HG03521 (cell line): ENCODE measurements around the gene TNNI3K.

Experiments used
- ATAC-seq: cut with Tn5 transposase; IDR thresholded peaks from one replicate; pipeline ENCODE4 v1.9.1; 2021; ENCODE audit warnings: mild to moderate bottlenecking, moderate library complexity; ENCODE audit not compliant: unreplicated experiment

TNNI3K gene

DNA sequence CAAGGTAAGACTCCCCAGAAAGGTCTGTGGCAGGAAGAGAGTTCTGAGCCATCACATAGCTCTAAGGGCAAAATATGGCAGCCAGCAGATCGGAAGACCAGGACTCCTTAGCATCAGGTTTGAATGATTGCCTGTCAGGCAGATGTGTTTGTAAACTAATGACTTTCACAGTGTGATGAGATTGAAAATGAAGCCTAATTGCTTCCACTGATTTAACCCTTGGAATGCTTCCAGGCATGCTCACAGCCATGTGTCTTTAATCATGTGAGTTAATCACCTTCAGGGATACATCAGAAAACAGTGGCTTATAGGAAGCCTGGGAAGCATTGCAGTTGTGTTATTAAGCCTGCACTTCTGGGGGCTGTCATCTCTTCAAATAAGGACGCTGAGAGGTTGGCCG is 194.4 kb downstream of the TNNI3K start:
- no peak for ATAC-seq

DNA sequence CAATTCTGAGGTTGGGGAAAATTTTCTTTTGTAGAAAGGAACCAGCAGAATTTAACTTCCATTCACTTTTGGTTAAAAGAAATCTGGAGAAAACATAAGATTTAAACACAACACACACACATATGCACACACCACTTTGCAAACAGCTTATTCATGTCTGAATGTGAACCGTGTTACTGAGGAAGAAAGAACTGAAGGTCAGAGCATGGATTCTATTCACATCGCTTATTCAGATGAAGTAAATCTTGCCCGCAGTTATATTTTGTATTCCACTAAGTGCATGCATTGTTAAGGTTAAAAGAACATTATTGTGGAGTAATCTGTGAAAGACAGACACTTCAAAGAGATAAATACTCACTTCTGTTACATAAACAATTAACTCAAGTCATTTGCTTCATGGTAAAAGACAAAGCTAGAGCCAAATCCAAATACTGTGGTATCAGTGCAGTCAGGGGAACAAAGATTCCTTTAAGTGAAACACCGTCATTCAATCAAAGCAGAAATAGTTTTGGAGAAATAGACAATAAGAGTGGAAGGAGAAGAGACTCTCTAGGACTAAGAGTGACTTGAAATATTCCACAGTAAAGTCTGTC is 195.3 kb downstream of the TNNI3K start:
- no peak for ATAC-seq

GRCh38 chr1:74431531-74431930 is 196.3 kb downstream of the TNNI3K start:
- ATAC-seq: no peak

- ATAC-seq: no peak
These were observed 197.1 kb downstream of the TNNI3K start for GRCh38 chr1:74432325-74432724.

GRCh38 chr1:74434321-74434720 is 199.1 kb downstream of the TNNI3K start:
- ATAC-seq: no peak

DNA sequence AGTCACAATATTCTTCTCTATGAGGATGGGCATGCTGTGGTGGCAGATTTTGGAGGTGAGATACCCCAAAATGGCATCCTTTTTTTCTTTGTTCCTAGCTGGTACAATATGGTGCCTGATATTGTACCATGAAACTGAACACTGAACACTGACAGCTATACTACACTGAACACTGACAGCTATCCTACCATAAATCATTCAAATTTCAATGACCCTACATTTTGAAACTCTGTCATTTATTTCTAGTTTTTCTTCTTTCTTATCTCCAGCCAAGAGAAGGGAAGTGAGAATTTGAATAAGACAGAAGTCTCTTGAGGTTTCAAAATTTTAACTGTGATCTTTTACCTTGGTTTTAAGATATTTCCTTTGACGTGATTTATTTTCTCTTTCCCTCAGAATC is 200.9 kb downstream of the TNNI3K start:
- no peak for ATAC-seq

DNA sequence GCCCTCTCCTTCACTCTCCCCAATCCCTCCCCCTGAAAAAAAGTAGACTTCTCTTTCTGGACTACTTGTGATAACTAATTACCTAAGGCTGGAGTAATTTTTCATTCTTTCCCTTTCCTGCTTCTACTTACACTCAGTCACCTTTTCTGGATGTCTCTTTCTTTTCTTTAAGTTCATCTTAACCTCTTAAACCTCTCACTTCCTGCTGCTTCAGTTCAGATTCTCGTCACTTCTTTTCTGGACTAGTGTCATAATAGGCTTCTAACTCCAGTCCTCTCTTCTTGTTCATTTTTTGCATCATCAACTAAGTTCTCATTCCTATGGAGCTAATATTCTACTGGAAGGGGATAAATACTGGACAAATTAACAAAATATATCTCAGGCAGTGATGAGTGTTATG is 201.8 kb downstream of the TNNI3K start:
- ATAC-seq: no peak

- no peak for ATAC-seq
These were observed 216.8 kb downstream of the TNNI3K start for GRCh38 chr1:74452035-74452434.

DNA sequence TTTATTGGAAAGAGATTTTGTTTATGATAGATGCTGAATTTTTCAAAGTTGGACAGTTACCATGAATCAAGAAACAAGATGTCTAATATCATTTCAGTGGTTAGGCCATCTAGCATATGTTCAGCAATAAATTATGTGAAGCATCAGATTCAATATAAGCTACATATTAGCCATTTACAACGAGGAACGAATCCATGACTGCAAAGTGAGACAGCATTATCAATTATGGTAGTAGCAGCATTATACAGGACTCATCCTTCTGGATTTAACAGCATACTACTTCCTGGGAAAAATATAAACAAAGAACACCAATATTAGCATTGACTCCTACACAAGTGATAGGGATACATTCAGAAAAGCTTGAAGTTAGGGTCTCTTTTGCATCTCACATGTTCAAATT is 218.1 kb downstream of the TNNI3K start:
- no peak for ATAC-seq

DNA sequence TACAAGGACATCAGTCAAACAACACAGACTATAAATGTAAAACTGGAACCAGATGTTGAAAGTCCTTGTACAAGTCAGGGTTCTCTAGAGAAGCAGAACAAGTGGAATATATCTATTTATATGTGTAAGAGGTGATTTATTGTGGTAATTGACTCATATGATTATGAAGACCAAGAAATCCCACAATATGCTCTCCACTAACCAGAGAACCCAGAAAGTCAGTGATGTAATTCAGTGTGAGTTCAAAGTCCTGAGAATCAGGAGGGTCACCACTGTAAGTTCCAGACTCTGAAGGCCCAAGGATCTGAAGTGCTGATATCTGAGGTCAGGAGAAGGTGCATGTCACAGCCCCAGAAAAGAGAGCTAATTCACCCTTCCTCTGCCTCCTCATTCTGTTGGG is 220.2 kb downstream of the TNNI3K start:
- no peak for ATAC-seq

DNA sequence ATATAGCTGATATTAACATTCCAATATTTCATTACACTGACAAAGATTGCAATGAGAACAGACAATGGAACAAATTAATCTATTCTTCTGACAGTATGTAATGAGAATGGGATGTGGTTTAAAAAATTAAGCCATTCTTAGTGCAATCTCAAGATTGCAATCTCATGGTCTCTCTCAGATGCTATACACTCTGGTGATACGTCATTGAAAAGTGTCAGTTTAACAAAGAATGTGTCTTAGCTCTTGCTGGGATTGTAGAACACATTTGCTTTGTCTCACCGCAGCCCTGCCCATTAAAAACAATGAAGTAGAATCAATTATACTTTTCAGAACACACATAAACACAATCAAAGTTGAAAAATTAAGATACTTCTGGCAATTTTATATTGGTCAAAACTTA is 222.1 kb downstream of the TNNI3K start:
- no peak for ATAC-seq

- ATAC-seq: peak; percentile 61
These were observed 228.3 kb downstream of the TNNI3K start for GRCh38 chr1:74463333-74463988.

DNA sequence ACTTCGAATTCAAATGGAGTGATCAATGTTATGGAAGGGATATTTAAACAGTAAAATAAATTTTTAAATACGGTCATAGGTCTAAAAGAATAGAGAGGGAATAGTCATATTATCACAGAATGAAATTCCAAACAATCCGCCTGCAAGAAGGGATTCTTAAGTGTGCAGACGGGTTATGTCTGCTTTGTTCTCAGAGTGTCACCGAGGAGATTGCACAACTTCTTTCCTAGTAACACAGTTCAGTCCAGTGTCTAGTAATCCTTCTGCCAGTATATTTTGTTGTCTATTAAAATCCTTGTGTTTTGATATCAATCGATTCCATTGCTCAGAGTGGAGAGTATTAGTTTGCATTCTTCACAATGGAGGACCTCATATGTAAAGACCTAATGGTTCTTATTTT is 228.8 kb downstream of the TNNI3K start:
- no peak for ATAC-seq

GRCh38 chr1:74465193-74465681 is 230.1 kb downstream of the TNNI3K start:
- no peak for ATAC-seq

DNA sequence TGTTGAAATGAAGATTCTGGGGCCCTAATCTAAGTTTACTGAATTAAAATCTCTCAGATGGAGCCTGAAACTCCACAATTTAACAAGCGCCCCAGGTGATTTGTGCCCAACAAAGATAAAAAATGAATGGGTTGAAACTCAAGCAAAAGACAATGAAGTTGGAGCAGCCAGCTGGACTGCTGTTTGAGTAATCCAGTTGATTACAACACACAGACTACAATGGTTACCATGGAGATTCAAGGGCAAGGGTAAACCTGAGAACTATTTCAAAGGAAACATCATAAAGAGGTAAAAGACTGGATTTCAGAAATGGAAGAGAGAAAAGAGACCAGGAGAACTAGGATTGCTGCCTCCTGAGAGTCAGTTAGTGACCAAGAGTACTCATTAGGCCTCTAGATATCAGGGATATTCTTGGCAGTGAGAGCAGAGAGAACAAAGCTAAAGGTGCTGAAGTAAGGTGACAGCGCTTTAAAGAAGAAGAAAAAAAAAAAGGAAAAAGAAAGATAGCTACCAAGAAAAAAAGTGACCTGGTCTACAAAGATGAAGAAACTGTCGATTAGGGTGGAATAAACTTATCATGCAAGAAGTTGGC is 232.7 kb downstream of the TNNI3K start:
- ATAC-seq: no peak

DNA sequence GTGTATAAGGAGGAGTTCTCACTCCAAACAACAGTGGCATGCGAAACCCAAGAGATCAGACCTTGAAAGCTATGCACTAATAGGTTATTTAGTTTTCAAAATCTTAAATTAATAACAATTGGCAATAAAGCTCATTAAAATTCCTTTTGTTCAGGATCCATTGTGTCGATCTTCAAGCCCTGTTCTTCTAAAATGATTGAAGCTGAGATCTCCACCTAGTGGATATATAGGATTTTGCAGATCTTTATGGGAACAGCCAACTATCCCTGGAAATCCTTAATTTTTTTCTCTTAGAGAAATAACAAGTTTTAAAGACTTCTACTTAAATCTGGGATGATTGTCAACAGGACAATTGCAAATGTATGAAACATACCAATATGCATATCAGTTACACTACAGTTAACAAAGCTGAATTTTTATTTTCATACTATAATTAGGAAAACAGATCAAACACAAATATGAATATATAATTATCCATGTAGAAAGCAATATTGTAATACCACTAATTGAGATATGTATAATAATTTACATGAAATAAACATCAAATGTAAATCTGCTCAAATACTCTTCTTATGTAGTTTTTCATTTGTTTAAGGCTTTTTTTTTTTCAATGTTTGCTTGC is 233.9 kb downstream of the TNNI3K start:
- no peak for ATAC-seq

GRCh38 chr1:74470251-74470650 is 235.1 kb downstream of the TNNI3K start:
- ATAC-seq: no peak

GRCh38 chr1:74470936-74471335 is 235.7 kb downstream of the TNNI3K start:
- no peak for ATAC-seq

DNA sequence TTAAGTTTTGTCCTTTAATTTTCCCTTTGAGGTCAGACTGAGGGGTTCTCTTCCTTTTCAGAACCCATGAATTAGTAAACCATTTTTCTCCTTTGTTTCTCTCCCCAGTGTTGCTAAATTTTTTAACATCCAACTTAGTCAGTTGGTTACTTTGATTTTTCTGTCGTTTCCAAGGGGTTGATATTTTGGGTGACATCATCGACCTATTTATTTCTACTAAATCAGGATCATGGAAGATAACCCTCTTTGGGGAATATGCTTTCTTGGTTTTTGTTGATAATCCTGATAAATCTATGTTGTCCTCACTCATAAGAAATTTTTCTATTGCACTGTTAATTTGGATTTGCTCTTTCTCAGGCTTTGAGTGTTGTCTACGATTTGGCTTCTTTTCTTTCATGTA is 236.3 kb downstream of the TNNI3K start:
- no peak for ATAC-seq

- no peak for ATAC-seq
These were observed 239.4 kb downstream of the TNNI3K start for GRCh38 chr1:74474585-74474984.

DNA sequence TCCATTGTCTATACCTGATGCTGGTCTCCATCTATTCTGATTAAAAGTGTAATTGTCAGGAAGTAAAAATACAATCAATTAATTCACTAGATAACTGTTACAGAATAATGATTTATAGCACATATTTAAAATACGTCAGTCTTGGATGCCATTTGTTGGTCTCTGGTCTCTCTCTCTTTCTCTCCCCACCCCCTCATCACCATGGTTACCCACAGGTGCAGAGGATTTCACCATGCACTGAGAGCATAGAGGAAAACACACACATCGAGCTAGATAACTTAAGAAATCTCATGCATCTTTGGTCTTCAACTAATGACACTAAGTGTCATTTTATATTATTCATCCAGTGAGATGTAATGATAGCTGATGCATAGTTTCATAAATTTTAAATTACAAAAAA is 243.8 kb downstream of the TNNI3K start:
- no peak for ATAC-seq

GRCh38 chr1:74480068-74480467 is 244.9 kb downstream of the TNNI3K start:
- no peak for ATAC-seq
